ENCODE data around the gene RAB20. TPM values are rescaled to one million over a fixed set of nuclear protein-coding genes. Genes with fewer than 3 reads are reported as not detected.
A peak's percentile ranks its signal among the peaks of the same experiment; 100 is the strongest.

Gene RAB20
- total and polyA plus RNA-seq, 4 donors, result 9.8 to 36.9 (median 25.2) TPM

DNA sequence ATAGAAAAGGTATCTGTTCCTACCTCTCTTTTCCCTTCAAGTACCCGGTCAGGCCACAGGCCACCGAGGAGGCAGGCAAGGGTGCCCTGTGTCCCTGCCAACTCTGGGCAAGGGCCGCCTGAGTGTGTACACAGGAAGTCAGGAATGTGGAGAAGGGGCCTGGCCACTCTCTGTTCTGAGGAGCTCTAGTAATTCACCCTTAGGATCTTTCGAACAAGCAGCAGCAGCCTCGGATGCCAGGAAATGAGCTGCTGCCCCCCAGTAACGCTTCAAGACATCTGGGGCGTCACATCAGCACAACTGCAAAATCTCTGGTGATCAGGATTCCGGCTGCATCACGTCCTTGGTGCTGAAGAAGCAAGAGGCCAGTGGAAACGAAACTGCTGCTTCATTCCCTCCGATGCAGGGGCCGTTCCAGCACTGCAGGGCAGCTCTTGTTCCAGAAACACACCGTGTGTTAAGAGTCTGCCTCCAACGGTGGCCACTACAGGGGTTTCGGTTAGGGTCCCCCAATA lies 2.0 kb downstream of the RAB20 start:
- WGBS, result 15% methylated on average over 15 of the region's 15 CpGs
- TF ChIP-seq FOXA2 (IDR thresholded peaks at IDR 0.05) (peak; percentile 29), JUND (IDR thresholded peaks at IDR 0.05) (peak in 1 of 2 donors; percentile 18), EGR1 (IDR thresholded peaks at IDR 0.05; ENCODE audit: low read depth in 2 of 2) (no peak), GABPA (IDR thresholded peaks at IDR 0.05 in 1 of 2, conservative IDR thresholded peaks at IDR 0.05 in 1 of 2) (no peak), FOXA1 (IDR thresholded peaks at IDR 0.05) (no peak), RAD21 (IDR thresholded peaks at IDR 0.05) (no peak), SP1 (IDR thresholded peaks at IDR 0.05) (peak; percentile 30), YY1 (IDR thresholded peaks at IDR 0.05) (no peak), TAF1 (conservative IDR thresholded peaks at IDR 0.05) (peak; percentile 34), RXRA (IDR thresholded peaks at IDR 0.05) (peak; percentile 59 to 60), HNF4G (IDR thresholded peaks at IDR 0.05) (no peak), HNF4A (conservative IDR thresholded peaks at IDR 0.05) (peak; percentile 36 to 43), NR2F2 (IDR thresholded peaks at IDR 0.05) (no peak)
- TF ChIP-seq, protein P1, sequence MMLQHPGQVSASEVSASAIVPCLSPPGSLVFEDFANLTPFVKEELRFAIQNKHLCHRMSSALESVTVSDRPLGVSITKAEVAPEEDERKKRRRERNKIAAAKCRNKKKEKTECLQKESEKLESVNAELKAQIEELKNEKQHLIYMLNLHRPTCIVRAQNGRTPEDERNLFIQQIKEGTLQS (IDR thresholded peaks at IDR 0.05), result no peak
- TF ChIP-seq, protein P2, sequence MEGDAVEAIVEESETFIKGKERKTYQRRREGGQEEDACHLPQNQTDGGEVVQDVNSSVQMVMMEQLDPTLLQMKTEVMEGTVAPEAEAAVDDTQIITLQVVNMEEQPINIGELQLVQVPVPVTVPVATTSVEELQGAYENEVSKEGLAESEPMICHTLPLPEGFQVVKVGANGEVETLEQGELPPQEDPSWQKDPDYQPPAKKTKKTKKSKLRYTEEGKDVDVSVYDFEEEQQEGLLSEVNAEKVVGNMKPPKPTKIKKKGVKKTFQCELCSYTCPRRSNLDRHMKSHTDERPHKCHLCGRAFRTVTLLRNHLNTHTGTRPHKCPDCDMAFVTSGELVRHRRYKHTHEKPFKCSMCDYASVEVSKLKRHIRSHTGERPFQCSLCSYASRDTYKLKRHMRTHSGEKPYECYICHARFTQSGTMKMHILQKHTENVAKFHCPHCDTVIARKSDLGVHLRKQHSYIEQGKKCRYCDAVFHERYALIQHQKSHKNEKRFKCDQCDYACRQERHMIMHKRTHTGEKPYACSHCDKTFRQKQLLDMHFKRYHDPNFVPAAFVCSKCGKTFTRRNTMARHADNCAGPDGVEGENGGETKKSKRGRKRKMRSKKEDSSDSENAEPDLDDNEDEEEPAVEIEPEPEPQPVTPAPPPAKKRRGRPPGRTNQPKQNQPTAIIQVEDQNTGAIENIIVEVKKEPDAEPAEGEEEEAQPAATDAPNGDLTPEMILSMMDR (IDR thresholded peaks at IDR 0.05; ENCODE audit: low read depth, low read length, missing input control), result no peak
- TF ChIP-seq, protein P3, sequence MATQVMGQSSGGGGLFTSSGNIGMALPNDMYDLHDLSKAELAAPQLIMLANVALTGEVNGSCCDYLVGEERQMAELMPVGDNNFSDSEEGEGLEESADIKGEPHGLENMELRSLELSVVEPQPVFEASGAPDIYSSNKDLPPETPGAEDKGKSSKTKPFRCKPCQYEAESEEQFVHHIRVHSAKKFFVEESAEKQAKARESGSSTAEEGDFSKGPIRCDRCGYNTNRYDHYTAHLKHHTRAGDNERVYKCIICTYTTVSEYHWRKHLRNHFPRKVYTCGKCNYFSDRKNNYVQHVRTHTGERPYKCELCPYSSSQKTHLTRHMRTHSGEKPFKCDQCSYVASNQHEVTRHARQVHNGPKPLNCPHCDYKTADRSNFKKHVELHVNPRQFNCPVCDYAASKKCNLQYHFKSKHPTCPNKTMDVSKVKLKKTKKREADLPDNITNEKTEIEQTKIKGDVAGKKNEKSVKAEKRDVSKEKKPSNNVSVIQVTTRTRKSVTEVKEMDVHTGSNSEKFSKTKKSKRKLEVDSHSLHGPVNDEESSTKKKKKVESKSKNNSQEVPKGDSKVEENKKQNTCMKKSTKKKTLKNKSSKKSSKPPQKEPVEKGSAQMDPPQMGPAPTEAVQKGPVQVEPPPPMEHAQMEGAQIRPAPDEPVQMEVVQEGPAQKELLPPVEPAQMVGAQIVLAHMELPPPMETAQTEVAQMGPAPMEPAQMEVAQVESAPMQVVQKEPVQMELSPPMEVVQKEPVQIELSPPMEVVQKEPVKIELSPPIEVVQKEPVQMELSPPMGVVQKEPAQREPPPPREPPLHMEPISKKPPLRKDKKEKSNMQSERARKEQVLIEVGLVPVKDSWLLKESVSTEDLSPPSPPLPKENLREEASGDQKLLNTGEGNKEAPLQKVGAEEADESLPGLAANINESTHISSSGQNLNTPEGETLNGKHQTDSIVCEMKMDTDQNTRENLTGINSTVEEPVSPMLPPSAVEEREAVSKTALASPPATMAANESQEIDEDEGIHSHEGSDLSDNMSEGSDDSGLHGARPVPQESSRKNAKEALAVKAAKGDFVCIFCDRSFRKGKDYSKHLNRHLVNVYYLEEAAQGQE (IDR thresholded peaks at IDR 0.05), result peak; percentile 91
- TF ChIP-seq, protein P4, sequence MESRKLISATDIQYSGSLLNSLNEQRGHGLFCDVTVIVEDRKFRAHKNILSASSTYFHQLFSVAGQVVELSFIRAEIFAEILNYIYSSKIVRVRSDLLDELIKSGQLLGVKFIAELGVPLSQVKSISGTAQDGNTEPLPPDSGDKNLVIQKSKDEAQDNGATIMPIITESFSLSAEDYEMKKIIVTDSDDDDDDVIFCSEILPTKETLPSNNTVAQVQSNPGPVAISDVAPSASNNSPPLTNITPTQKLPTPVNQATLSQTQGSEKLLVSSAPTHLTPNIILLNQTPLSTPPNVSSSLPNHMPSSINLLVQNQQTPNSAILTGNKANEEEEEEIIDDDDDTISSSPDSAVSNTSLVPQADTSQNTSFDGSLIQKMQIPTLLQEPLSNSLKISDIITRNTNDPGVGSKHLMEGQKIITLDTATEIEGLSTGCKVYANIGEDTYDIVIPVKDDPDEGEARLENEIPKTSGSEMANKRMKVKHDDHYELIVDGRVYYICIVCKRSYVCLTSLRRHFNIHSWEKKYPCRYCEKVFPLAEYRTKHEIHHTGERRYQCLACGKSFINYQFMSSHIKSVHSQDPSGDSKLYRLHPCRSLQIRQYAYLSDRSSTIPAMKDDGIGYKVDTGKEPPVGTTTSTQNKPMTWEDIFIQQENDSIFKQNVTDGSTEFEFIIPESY (IDR thresholded peaks at IDR 0.05), result no peak
- TF ChIP-seq, protein P5, sequence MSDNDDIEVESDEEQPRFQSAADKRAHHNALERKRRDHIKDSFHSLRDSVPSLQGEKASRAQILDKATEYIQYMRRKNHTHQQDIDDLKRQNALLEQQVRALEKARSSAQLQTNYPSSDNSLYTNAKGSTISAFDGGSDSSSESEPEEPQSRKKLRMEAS (IDR thresholded peaks at IDR 0.05), result no peak
- Histone ChIP-seq H3K36me3 (ENCODE audit: control insufficient read depth in 4 of 4, insufficient read depth in 3 of 4, low read depth in 1 of 4, low read length in 3 of 4) (peaks cover 0 to 10% (median 7%) of the 10 kb centered on the region in 4 donors), H3K27me3 (ENCODE audit: control insufficient read depth in 4 of 4, insufficient read depth in 4 of 4, low read length in 3 of 4) (no peaks in the 10 kb centered on the region), H3K9me3 (ENCODE audit: control insufficient read depth in 4 of 4, low read length in 3 of 4) (no peaks in the 10 kb centered on the region), H3K4me1 (ENCODE audit: control insufficient read depth in 4 of 4, insufficient read depth in 4 of 4, low read length in 3 of 4) (peaks cover 17 to 66% (median 47%) of the 10 kb centered on the region in 4 donors), H3K9ac (ENCODE audit: low read depth in 1 of 2, low read length in 2 of 2) (peak overlapping the region; percentile 85 to 99), H3K27ac (ENCODE audit: low read depth in 1 of 2, low read length in 2 of 2) (peak overlapping the region; percentile 93 to 95), H3K4me3 (ENCODE audit: low read depth in 1 of 3, low read length in 3 of 3) (peak overlapping the region; percentile 93 to 96 (median 94))
- no peak for DNase-seq (ENCODE audit: low spot score)

All from liver (tissue), 9 donors.